ENCODE results near the gene ALDH1A2.

- TF ChIP-seq CTCF (IDR thresholded peaks at IDR 0.05) (no peak), POLR2A (IDR thresholded peaks at IDR 0.05) (no peak)
Observed at GRCh38 chr15:57953874-57954273, 111.6 kb downstream of the ALDH1A2 start.
